OCI-LY3 (cell line): ENCODE data around the gene SEPTIN12.
"Not testable (repeated sequence)": the region's sequence is repeated elsewhere in the genome, so short reads cannot be mapped to it uniquely, and the experiment has no call there.

Experiments used
- H2AFZ ChIP-seq: fragments of 200-600, 300-600 bp; shearing (Covaris generic); 2 replicates; pipeline ENCODE4 v1.6.0; 2014; ENCODE audit warnings: antibody characterized with exemption, low read depth, low read length
- H3K27ac ChIP-seq: fragments of 200-600, 300-600 bp; sonication (generic); 2 replicates; pipeline ENCODE4 v1.5.1; 2014; ENCODE audit warnings: mild to moderate bottlenecking, low read length, moderate library complexity, mixed read lengths
- H3K27me3 ChIP-seq: fragments of 200-600, 300-600 bp; sonication (generic); 2 replicates; pipeline ENCODE4 v1.6.1; 2014; ENCODE audit warnings: low read depth, low read length, mixed read lengths
- H3K36me3 ChIP-seq: fragments of 200-600, 300-600 bp; sonication (generic); replicated peaks from 2 replicates; pipeline ENCODE3; 2014; ENCODE audit warnings: low read depth, low read length, mixed read lengths
- H3K4me1 ChIP-seq: fragments of 300-600, 200-600 bp; sonication (generic); 2 replicates; pipeline ENCODE4 v1.6.1; 2014; ENCODE audit warnings: low read length, mixed read lengths
- H3K4me2 ChIP-seq: fragments of 200-600, 300-600 bp; sonication (generic); 2 replicates; pipeline ENCODE4 v1.6.1; 2014; ENCODE audit warnings: low read length, mixed read lengths
- H3K4me3 ChIP-seq: fragments of 300-600, 200-600 bp; sonication (generic); 2 replicates; pipeline ENCODE4 v1.5.1; 2014; ENCODE audit warnings: antibody characterized with exemption, mild to moderate bottlenecking, low read length, moderate library complexity
- H3K79me2 ChIP-seq: fragments of 300-600, 200-600 bp; shearing (Covaris generic); 2 replicates; pipeline ENCODE4 v1.6.1; 2014; ENCODE audit warnings: mild to moderate bottlenecking, low read length, mixed read lengths
- H3K9ac ChIP-seq: fragments of 300-600, 200-600 bp; shearing (Covaris generic); 2 replicates; pipeline ENCODE4 v1.6.0; 2014; ENCODE audit warnings: mild to moderate bottlenecking, low read length, moderate library complexity
- H3K9me3 ChIP-seq: fragments of 200-600, 300-600 bp; shearing (Covaris generic); 2 replicates; pipeline ENCODE4 v1.6.1; 2014; ENCODE audit warnings: low read length, mixed read lengths; ENCODE audit not compliant: insufficient read depth
- H4K20me1 ChIP-seq: fragments of 200-600, 300-600 bp; sonication (generic); 2 replicates; pipeline ENCODE4 v1.6.1; 2016; ENCODE audit warnings: low read length, mixed read lengths; ENCODE audit not compliant: insufficient read depth
- EZH2phosphoT487 ChIP-seq: fragments of 200-600 bp; shearing (Covaris generic); IDR thresholded peaks from 2 replicates; pipeline ENCODE4 v1.6.1; 2018; ENCODE audit warnings: antibody characterized with exemption, mixed run types, low read depth
- TF ChIP-seq, protein P1 (sequence below): fragments of 200-600, 300-600 bp; sonication (generic); IDR thresholded peaks from 2 replicates; pipeline ENCODE4 v1.5.1; 2014; ENCODE audit warnings: antibody characterized with exemption, low read length, low read depth

The SEPTIN12 gene

DNA sequence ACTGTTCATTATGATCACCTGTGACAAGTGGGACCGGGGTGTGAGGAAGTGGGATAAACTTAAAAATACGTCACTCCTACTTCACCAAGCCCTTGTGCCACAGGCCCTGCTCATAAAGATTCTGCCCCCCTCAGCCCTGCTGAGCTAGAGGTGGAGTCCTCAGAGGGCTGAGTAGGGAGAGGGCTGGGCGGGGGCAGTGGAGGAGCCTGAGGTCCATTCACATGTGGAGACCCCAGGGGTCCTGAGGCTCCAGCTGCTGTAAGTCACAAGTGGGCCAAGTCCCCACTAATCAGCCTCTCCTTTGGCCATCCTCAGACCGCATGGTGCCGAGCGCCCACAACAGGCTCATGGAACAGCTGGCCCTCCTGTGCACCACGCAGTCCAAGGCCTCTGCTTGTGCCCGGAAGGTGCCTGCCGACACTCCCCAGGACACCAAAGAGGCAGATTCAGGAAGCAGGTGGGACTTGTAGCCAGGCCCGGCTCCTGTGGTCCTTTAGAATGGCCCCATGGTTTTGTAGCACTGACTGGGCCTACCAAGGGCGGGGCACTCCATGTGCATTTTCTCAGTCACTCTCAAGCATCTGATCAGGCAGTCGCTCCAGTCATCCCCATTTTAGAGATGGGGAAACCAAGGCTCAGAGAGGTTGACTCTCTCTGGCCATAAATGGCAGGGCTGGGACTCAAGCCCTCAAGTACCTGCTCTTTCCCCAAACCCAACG lies 43.4 kb downstream of the SEPTIN12 start:
- Histone ChIP-seq H3K4me2 (peak overlapping the region; percentile 79), H4K20me1 (no peaks in the 10 kb centered on the region), H3K4me1 (peaks cover 38% of the 10 kb centered on the region), H3K79me2 (no peaks in the 10 kb centered on the region), H2AFZ (peak overlapping the region; percentile 55; the same call in 1 of the 2 replicates), H3K27ac (peak overlapping the region; percentile 75), H3K9me3 (no peaks in the 10 kb centered on the region), H3K36me3 (no peaks in the 10 kb centered on the region), H3K27me3 (no peaks in the 10 kb centered on the region), H3K9ac (no peak overlapping the region), H3K4me3 (peak overlapping the region; percentile 56; the same call in 1 of the 2 replicates)
- no peak for TF ChIP-seq EZH2phosphoT487
- TF ChIP-seq, protein P1, sequence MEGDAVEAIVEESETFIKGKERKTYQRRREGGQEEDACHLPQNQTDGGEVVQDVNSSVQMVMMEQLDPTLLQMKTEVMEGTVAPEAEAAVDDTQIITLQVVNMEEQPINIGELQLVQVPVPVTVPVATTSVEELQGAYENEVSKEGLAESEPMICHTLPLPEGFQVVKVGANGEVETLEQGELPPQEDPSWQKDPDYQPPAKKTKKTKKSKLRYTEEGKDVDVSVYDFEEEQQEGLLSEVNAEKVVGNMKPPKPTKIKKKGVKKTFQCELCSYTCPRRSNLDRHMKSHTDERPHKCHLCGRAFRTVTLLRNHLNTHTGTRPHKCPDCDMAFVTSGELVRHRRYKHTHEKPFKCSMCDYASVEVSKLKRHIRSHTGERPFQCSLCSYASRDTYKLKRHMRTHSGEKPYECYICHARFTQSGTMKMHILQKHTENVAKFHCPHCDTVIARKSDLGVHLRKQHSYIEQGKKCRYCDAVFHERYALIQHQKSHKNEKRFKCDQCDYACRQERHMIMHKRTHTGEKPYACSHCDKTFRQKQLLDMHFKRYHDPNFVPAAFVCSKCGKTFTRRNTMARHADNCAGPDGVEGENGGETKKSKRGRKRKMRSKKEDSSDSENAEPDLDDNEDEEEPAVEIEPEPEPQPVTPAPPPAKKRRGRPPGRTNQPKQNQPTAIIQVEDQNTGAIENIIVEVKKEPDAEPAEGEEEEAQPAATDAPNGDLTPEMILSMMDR: no peak

GRCh38 chr16:4743226-4743878 lies 44.8 kb downstream of the SEPTIN12 start:
- peak overlapping the region; percentile 75; the same call in 1 of the 2 replicates for H3K27ac ChIP-seq
- H3K79me2 ChIP-seq: no peaks in the 10 kb centered on the region
- peak overlapping the region; percentile 75 for H3K4me3 ChIP-seq
- peaks cover 37% of the 10 kb centered on the region for H3K4me1 ChIP-seq
- no peaks in the 10 kb centered on the region for H3K9me3 ChIP-seq
- no peaks in the 10 kb centered on the region for H3K27me3 ChIP-seq
- no peaks in the 10 kb centered on the region for H4K20me1 ChIP-seq
- peak overlapping the region; percentile 56 for H3K9ac ChIP-seq
- TF ChIP-seq EZH2phosphoT487: no peak
- TF ChIP-seq, protein P1: no peak
- H2AFZ ChIP-seq: peak overlapping the region; percentile 97
- no peaks in the 10 kb centered on the region for H3K36me3 ChIP-seq
- peak overlapping the region; percentile 93 for H3K4me2 ChIP-seq

DNA sequence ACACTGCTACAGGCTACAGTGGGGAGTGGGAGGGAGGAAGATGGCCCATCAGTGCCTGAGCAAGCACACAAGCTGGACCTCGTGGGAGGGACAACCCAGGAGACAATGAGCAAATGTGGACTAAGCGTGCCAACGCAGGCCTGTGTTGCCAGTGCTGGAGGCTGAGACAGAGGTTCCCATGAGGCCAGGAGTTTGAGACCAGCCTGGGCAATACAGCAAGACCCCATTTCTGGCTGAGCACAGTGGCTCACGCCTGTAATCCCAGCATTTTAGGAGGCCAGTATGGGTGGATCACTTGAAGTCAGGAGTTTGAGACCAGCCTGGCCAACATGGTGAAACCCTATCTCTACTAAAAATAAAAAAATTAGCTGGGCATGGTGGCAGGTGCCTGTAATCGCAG lies 49.8 kb downstream of the SEPTIN12 start:
- not testable (repeated sequence) for H3K9me3 ChIP-seq, H3K9ac ChIP-seq, H3K27me3 ChIP-seq, H3K4me3 ChIP-seq, H3K4me2 ChIP-seq, H4K20me1 ChIP-seq, H3K27ac ChIP-seq, H3K79me2 ChIP-seq, H3K36me3 ChIP-seq, H2AFZ ChIP-seq
- peaks cover 12% of the 10 kb centered on the region for H3K4me1 ChIP-seq

- TF ChIP-seq, protein P1: no peak
- no peak for TF ChIP-seq EZH2phosphoT487
- Histone ChIP-seq H3K4me2 (no peak overlapping the region), H3K9me3 (no peaks in the 10 kb centered on the region), H3K27me3 (no peaks in the 10 kb centered on the region), H3K36me3 (no peaks in the 10 kb centered on the region), H2AFZ (no peak overlapping the region), H3K4me3 (no peak overlapping the region), H3K27ac (no peak overlapping the region), H3K79me2 (peaks cover 13% of the 10 kb centered on the region), H3K9ac (no peak overlapping the region), H3K4me1 (peaks cover 4% of the 10 kb centered on the region; the same call in 1 of the 2 replicates), H4K20me1 (no peaks in the 10 kb centered on the region)
Observed at GRCh38 chr16:4737545-4737944, 50.6 kb downstream of the SEPTIN12 start.
